Endothelial cell of umbilical vein (primary cell): ENCODE data around the gene SH3BP4. TPM values are rescaled to one million over a fixed set of nuclear protein-coding genes. Genes with fewer than 3 reads are reported as not detected.

ENCODE experiments used
- BruUV-seq: library from RNA; stranded (reverse); fragments of 400-500 nt; replicated peaks from 2 replicates; lab custom pipeline; 2021; lab: Mats Ljungman, UMichigan
- CTCF ChIA-PET: fragments of 300-600, 350-600 bp; sonication (Branson Sonifier 250); formaldehyde crosslinking; loops from one replicate; lab custom pipeline; 2021; ENCODE audit warnings: antibody characterized with exemption, inconsistent platforms; lab: Charles Lee
- POLR2A ChIA-PET: fragments of 300-600, 350-600 bp; sonication (Branson Sonifier 250); formaldehyde crosslinking; loops from one replicate; lab custom pipeline; 2021; ENCODE audit warnings: antibody characterized with exemption, inconsistent platforms; lab: Charles Lee
- DNase-seq: peaks from one replicate; pipeline ENCODE4 v3.0.0-alpha.2; 2011; ENCODE audit warnings: low read depth, low spot score
- FAIRE-seq: peaks from 2 replicates; lab custom pipeline; 2011; peaks lifted over from hg19 to GRCh38; lab: Jason Lieb, UNC
- H2AFZ ChIP-seq: 2 replicates; pipeline ENCODE4 v1.6.0; 2012; ENCODE audit warnings: low read depth, low read length, control low read depth, inconsistent platforms
- H3K27ac ChIP-seq: 2 replicates; pipeline ENCODE4 v1.5.1; 2011; ENCODE audit warnings: low read depth, mild to moderate bottlenecking, control low read depth, low read length, moderate library complexity; ENCODE audit not compliant: insufficient read depth
- H3K27me3 ChIP-seq, 2 experiments: 2 replicates each; pipeline versions ENCODE4 v1.6.0 to v1.6.1; 2011; ENCODE audit warnings: low read length in 2 of 2, mixed read lengths in 1 of 2; ENCODE audit not compliant: control insufficient read depth in 2 of 2, insufficient read depth in 2 of 2
- H3K36me3 ChIP-seq, 2 experiments: 2 replicates in 1 of 2; 3 replicates in 1 of 2; pipeline ENCODE4 v1.5.1; 2011; ENCODE audit warnings: low read length in 2 of 2, mild to moderate bottlenecking in 1 of 2, moderate library complexity in 1 of 2; ENCODE audit not compliant: control insufficient read depth in 2 of 2, insufficient read depth in 2 of 2; ENCODE audit errors: extremely low read depth in 1 of 2
- H3K4me1 ChIP-seq: 3 replicates; pipeline ENCODE4 v1.5.1; 2011; ENCODE audit warnings: mild to moderate bottlenecking, low read length; ENCODE audit not compliant: control insufficient read depth, insufficient read depth; ENCODE audit errors: extremely low read depth
- H3K4me2 ChIP-seq: 2 replicates; pipeline ENCODE4 v1.6.1; 2011; ENCODE audit warnings: low read length, control low read depth, mixed read lengths; ENCODE audit not compliant: insufficient read depth
- H3K4me3 ChIP-seq, 3 experiments: fragments of 200-600 bp in 1 of 3; sonication (generic), shearing (Covaris generic) in 1 of 3; replicated peaks in 1 of 3; 2 replicates each; pipeline ENCODE4 v1.5.1; 2011 to 2016; ENCODE audit warnings: control low read depth in 3 of 3, low read length in 3 of 3, mild to moderate bottlenecking in 2 of 3, inconsistent platforms in 1 of 3, low read depth in 1 of 3, moderate library complexity in 1 of 3; ENCODE audit not compliant: insufficient read depth in 1 of 3
- H3K79me2 ChIP-seq: 2 replicates; pipeline ENCODE4 v1.6.0; 2012; ENCODE audit warnings: low read length, inconsistent platforms; ENCODE audit not compliant: control insufficient read depth, insufficient read depth
- H3K9ac ChIP-seq: replicated peaks from 2 replicates; pipeline ENCODE3; 2011; ENCODE audit warnings: low read length, control low read depth; ENCODE audit not compliant: insufficient read depth; ENCODE audit errors: extremely low read depth
- H3K9me1 ChIP-seq: replicated peaks from 3 replicates; pipeline ENCODE4 v1.6.0; 2011; ENCODE audit warnings: mild to moderate bottlenecking, low read length; ENCODE audit not compliant: control insufficient read depth, insufficient read depth; ENCODE audit errors: extremely low read depth
- H3K9me3 ChIP-seq: replicated peaks from 2 replicates; pipeline ENCODE4 v1.5.1; 2012; ENCODE audit warnings: low read length, inconsistent platforms; ENCODE audit not compliant: control insufficient read depth, insufficient read depth
- H4K20me1 ChIP-seq: replicated peaks from 2 replicates; pipeline ENCODE3; 2011; ENCODE audit warnings: mild to moderate bottlenecking, low read length; ENCODE audit not compliant: control insufficient read depth, insufficient read depth; ENCODE audit errors: extremely low read depth
- EZH2 ChIP-seq: IDR thresholded peaks from 2 replicates; pipeline ENCODE4 v1.6.1; 2012; ENCODE audit warnings: borderline replicate concordance, low read depth, mild to moderate bottlenecking, moderate library complexity, low read length, inconsistent platforms; ENCODE audit not compliant: severe bottlenecking
- FOS ChIP-seq: IDR thresholded peaks from 2 replicates; pipeline ENCODE4 v1.6.1; 2011; ENCODE audit warnings: mild to moderate bottlenecking, low read length, moderate library complexity, borderline replicate concordance; ENCODE audit not compliant: insufficient read depth
- GATA2 ChIP-seq: IDR thresholded peaks from 2 replicates; pipeline ENCODE4 v1.7.0; 2011; ENCODE audit warnings: low read depth, mild to moderate bottlenecking, moderate library complexity, mixed read lengths, low read length; ENCODE audit not compliant: insufficient read length, insufficient read depth
- JUN ChIP-seq: IDR thresholded peaks from 2 replicates; pipeline ENCODE4 v1.6.1; 2011; ENCODE audit warnings: borderline replicate concordance, low read depth; ENCODE audit not compliant: insufficient read length, insufficient read depth
- MYC ChIP-seq: IDR thresholded peaks from one replicate; pipeline ENCODE4 v1.6.1; 2011; ENCODE audit warnings: mild to moderate bottlenecking, low read depth, low read length
- POLR2A ChIP-seq: IDR thresholded peaks from 2 replicates; pipeline ENCODE4 v1.6.1; 2012; ENCODE audit warnings: low read depth, mild to moderate bottlenecking, control low read depth, low read length
- POLR2AphosphoS5 ChIP-seq: IDR thresholded peaks from 2 replicates; pipeline ENCODE4 v1.6.1; 2012; ENCODE audit warnings: low read depth, mild to moderate bottlenecking, control low read depth, low read length, moderate library complexity; ENCODE audit not compliant: insufficient read depth
- dilution Hi-C: fragments of 300-500 bp; cut with MboI; formaldehyde crosslinking; loops from one replicate; pipeline ENCODE4 v1.15.0; 2019; ENCODE audit warnings: low sequenced_read_pairs; ENCODE audit not compliant: extremely low pct_ligation_motif_present
- intact Hi-C: fragments of 100-400 bp; cut with micrococcal nuclease; formaldehyde crosslinking; loops from one replicate; pipeline ENCODE4 v1.10.0; 2022
- polyA plus RNA-seq, 4 experiments: library from polyadenylated mRNA; depleted of rRNA in 3 of 4; stranded (reverse) in 3 of 4; unstranded in 1 of 4; fragments of >200 nt; gene quantifications; 2 replicates each; pipeline versions ENCODE4 v1.2.1 to v1.2.3, GENCODE V29; 2011 to 2012; ENCODE audit warnings: missing spikeins in 1 of 4
- total RNA-seq: library from RNA; stranded (reverse); gene quantifications from 2 replicates; pipeline ENCODE4 v1.2.3, GENCODE V29; 2021
- TF ChIP-seq, protein P1 (sequence below), 2 donors: IDR thresholded peaks; 1 replicate in 1 of 2; 2 replicates in 1 of 2; pipeline ENCODE4 v1.5.1; 2011; ENCODE audit warnings: low read length in 2 of 2, mild to moderate bottlenecking in 2 of 2, moderate library complexity in 2 of 2, control low read depth in 1 of 2, inconsistent platforms in 1 of 2, low read depth in 1 of 2; ENCODE audit not compliant: insufficient read depth in 1 of 2; ENCODE audit errors: extremely low read depth in 1 of 2
- TF ChIP-seq, protein P2 (sequence below): IDR thresholded peaks from 2 replicates; pipeline ENCODE4 v1.6.1; 2011; ENCODE audit not compliant: insufficient read depth, insufficient read length

SH3BP4 gene
- total and polyA plus RNA-seq, 2 donors (not counting 3 experiments of a cell fraction or from before 2014, with no cell fraction given): 85.2 to 100.0 TPM

DNA sequence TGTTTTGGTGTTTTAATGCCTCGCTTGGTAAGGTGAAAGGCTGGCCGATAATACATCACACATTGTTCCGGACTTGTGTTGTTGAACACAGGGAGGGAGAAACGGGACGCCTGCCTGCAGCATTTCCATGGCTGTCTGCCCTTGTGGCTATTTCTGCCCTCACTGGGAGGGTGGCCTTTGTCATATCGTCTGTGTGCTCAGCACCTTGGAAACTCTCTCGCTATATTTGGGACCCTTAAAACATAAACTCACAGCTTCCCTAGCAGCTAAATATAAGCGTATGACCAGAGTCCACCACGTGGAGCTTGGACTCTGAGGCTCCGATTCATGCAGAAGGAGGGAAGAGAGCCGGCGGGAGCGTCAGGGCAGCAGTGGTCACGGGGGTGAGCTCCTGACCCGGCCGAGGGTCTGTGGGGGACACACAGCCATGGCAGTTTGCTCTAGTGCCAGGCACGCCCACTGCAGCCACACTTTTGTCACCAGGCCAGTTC is 111.7 kb downstream of the SH3BP4 start:
- no TSS peak for BruUV-seq
- Histone ChIP-seq H3K9me3 (no peaks in the 10 kb centered on the region), H3K27me3 (no peaks in the 10 kb centered on the region), H3K27ac (no peak overlapping the region), H2AFZ (no peak overlapping the region), H3K4me1 (no peaks in the 10 kb centered on the region), H3K9ac (no peak overlapping the region), H3K4me3 (no peak overlapping the region), H3K36me3 (no peaks in the 10 kb centered on the region), H3K9me1 (no peaks in the 10 kb centered on the region), H4K20me1 (no peaks in the 10 kb centered on the region), H3K4me2 (no peak overlapping the region), H3K79me2 (no peaks in the 10 kb centered on the region)
- DNase-seq (no peak), FAIRE-seq (no peak)
- CTCF ChIA-PET: interaction anchor here (3.3 kb wide), 1 partner anchor 44 kb away, joined by 10 read pairs; no protein-coding TSS in a partner anchor
- TF ChIP-seq JUN: no peak
- TF ChIP-seq MYC: no peak
- no peak for TF ChIP-seq EZH2
- TF ChIP-seq, protein P1, sequence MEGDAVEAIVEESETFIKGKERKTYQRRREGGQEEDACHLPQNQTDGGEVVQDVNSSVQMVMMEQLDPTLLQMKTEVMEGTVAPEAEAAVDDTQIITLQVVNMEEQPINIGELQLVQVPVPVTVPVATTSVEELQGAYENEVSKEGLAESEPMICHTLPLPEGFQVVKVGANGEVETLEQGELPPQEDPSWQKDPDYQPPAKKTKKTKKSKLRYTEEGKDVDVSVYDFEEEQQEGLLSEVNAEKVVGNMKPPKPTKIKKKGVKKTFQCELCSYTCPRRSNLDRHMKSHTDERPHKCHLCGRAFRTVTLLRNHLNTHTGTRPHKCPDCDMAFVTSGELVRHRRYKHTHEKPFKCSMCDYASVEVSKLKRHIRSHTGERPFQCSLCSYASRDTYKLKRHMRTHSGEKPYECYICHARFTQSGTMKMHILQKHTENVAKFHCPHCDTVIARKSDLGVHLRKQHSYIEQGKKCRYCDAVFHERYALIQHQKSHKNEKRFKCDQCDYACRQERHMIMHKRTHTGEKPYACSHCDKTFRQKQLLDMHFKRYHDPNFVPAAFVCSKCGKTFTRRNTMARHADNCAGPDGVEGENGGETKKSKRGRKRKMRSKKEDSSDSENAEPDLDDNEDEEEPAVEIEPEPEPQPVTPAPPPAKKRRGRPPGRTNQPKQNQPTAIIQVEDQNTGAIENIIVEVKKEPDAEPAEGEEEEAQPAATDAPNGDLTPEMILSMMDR (IDR thresholded peaks at IDR 0.05; ENCODE audit: extremely low read depth in 1 of 2, insufficient read depth in 1 of 2, low read depth in 1 of 2, low read length in 2 of 2): no peak
- TF ChIP-seq GATA2: no peak
- TF ChIP-seq, protein P2, sequence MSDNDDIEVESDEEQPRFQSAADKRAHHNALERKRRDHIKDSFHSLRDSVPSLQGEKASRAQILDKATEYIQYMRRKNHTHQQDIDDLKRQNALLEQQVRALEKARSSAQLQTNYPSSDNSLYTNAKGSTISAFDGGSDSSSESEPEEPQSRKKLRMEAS: no peak
- TF ChIP-seq FOS: no peak
- no peak for TF ChIP-seq POLR2AphosphoS5
- TF ChIP-seq POLR2A: no peak
- intact Hi-C loops: no loop called here
- dilution Hi-C loops: no loop called here
- POLR2A ChIA-PET: no interaction called here
